HCT116 (cell line): ENCODE measurements around the gene CXCL8. TPM values are rescaled to one million over a fixed set of nuclear protein-coding genes. Genes with fewer than 3 reads are reported as not detected.

Source experiments
- ATAC-seq: fragments of 200-7000 bp; cut with Tn5 transposase; 2 replicates; pipeline ENCODE4 v1.9.1; 2020; ENCODE audit warnings: mild to moderate bottlenecking, moderate library complexity
- BruUV-seq: library from RNA; stranded (reverse); fragments of 400-500 nt; replicated peaks from 2 replicates; lab custom pipeline; 2021; lab: Mats Ljungman, UMichigan
- CTCF ChIA-PET: fragments of 300-600 bp; sonication (Branson Sonifier 250); formaldehyde crosslinking; loops from one replicate; lab custom pipeline; 2021; ENCODE audit warnings: antibody characterized with exemption; lab: Charles Lee
- POLR2A ChIA-PET: fragments of 300-600, 350-600 bp; sonication (Branson Sonifier 250); formaldehyde crosslinking; loops from one replicate; lab custom pipeline; 2021; ENCODE audit warnings: antibody characterized with exemption; lab: Charles Lee
- RAD21 ChIA-PET, 2 experiments: fragments of 300-600 bp; sonication (Branson Sonifier 250); formaldehyde crosslinking; loops; one replicate each; lab custom pipeline; 2023; ENCODE audit warnings: low total read pairs in 2 of 2; ENCODE audit not compliant: uncharacterized antibody in 2 of 2, unreplicated experiment in 2 of 2, low non-redundant PET in 1 of 2; lab: Charles Lee
- DNase-seq: peaks from one replicate; pipeline ENCODE4 v3.0.0-alpha.2; 2010; ENCODE audit warnings: low read depth, low spot score
- H2AFZ ChIP-seq: fragments of 200-600 bp; shearing (Covaris generic), sonication (generic); 2 replicates; pipeline ENCODE4 v1.6.1; 2017; ENCODE audit warnings: low read depth, mixed run types, mixed read lengths, antibody characterized with exemption, low read length; ENCODE audit not compliant: poor library complexity, severe bottlenecking
- H3K27ac ChIP-seq: 2 replicates; pipeline ENCODE4 v1.5.1; 2012; ENCODE audit warnings: low read depth, low read length
- H3K27me3 ChIP-seq: fragments of 200-600 bp; sonication (generic); 2 replicates; pipeline ENCODE4 v1.6.1; 2016; ENCODE audit warnings: mixed run types, low read length, mixed read lengths; ENCODE audit not compliant: insufficient read depth
- H3K36me3 ChIP-seq, 2 experiments: fragments of 200-500 bp in 1 of 2; fragments of 200-600 bp in 1 of 2; sonication (Bioruptor generic) in 1 of 2; sonication (generic) in 1 of 2; 2 replicates each; pipeline versions ENCODE4 v1.5.1 to v1.6.1; 2014 to 2016; ENCODE audit warnings: low read length in 2 of 2, inconsistent platforms in 1 of 2, mixed read lengths in 1 of 2, mixed run types in 1 of 2; ENCODE audit not compliant: insufficient read depth in 2 of 2, control insufficient read depth in 1 of 2
- H3K4me1 ChIP-seq, 2 experiments: fragments of 200-600 bp in 1 of 2; sonication (generic) in 1 of 2; 2 replicates each; pipeline versions ENCODE4 v1.5.1 to v1.6.1; 2012 to 2017; ENCODE audit warnings: low read length in 2 of 2, inconsistent platforms in 1 of 2, mild to moderate bottlenecking in 1 of 2, mixed read lengths in 1 of 2, mixed run types in 1 of 2, moderate library complexity in 1 of 2; ENCODE audit not compliant: insufficient read depth in 2 of 2, control insufficient read depth in 1 of 2
- H3K4me2 ChIP-seq: fragments of 200-600 bp; sonication (generic); 2 replicates; pipeline ENCODE4 v1.6.1; 2017; ENCODE audit warnings: mixed run types, low read length, mixed read lengths
- H3K4me3 ChIP-seq, 2 experiments: fragments of 200-600 bp in 1 of 2; sonication (generic) in 1 of 2; replicated peaks in 1 of 2; 2 replicates each; pipeline ENCODE4 v1.5.1; 2011 to 2016; ENCODE audit warnings: low read length in 2 of 2, control low read depth in 1 of 2, low read depth in 1 of 2, mild to moderate bottlenecking in 1 of 2, mixed read lengths in 1 of 2, mixed run types in 1 of 2
- H3K79me2 ChIP-seq: fragments of 200-600 bp; sonication (generic); 2 replicates; pipeline ENCODE4 v1.6.1; 2017; ENCODE audit warnings: mild to moderate bottlenecking, mixed run types, low read length, moderate library complexity, mixed read lengths; ENCODE audit not compliant: insufficient read depth
- H3K9ac ChIP-seq: fragments of 200-600 bp; sonication (generic); 2 replicates; pipeline ENCODE4 v1.6.1; 2016; ENCODE audit warnings: low read length, mixed read lengths
- H3K9me2 ChIP-seq: fragments of 200-600 bp; sonication (generic), shearing (Covaris generic); 2 replicates; pipeline ENCODE4 v1.6.1; 2017; ENCODE audit warnings: mixed run types, mild to moderate bottlenecking, moderate library complexity; ENCODE audit not compliant: insufficient read depth
- H3K9me3 ChIP-seq, 2 experiments: fragments of 200-500 bp in 1 of 2; fragments of 200-600 bp in 1 of 2; sonication (Bioruptor generic) in 1 of 2; sonication (generic) in 1 of 2; 2 replicates each; pipeline ENCODE4 v1.6.1; 2014 to 2017; ENCODE audit warnings: low read length in 2 of 2, mixed read lengths in 2 of 2, inconsistent platforms in 1 of 2, low read depth in 1 of 2, mild to moderate bottlenecking in 1 of 2, mixed run types in 1 of 2, moderate library complexity in 1 of 2; ENCODE audit not compliant: control insufficient read depth in 1 of 2, insufficient read depth in 1 of 2
- H4K20me1 ChIP-seq: fragments of 200-600 bp; sonication (generic), shearing (Covaris generic); 2 replicates; pipeline ENCODE4 v1.6.1; 2017; ENCODE audit warnings: mixed run types, mild to moderate bottlenecking, moderate library complexity; ENCODE audit not compliant: insufficient read depth
- CBX3 ChIP-seq: IDR thresholded peaks from 2 replicates; pipeline ENCODE4 v1.6.1; 2012; ENCODE audit warnings: low read depth
- ELF1 ChIP-seq: IDR thresholded peaks from 2 replicates; pipeline ENCODE4 v1.6.1; 2012; ENCODE audit warnings: low read depth, borderline replicate concordance
- EZH2 ChIP-seq: fragments of 200-600 bp; sonication (generic); IDR thresholded peaks from 2 replicates; pipeline ENCODE4 v1.6.1; 2017; ENCODE audit warnings: antibody characterized with exemption, mixed run types
- EZH2phosphoT487 ChIP-seq: fragments of 200-600 bp; IDR thresholded peaks from 2 replicates; pipeline ENCODE4 v1.6.1; 2018; ENCODE audit warnings: antibody characterized with exemption, borderline replicate concordance
- JUND ChIP-seq: IDR thresholded peaks from 2 replicates; pipeline ENCODE4 v1.6.1; 2012
- SP1 ChIP-seq: IDR thresholded peaks from 2 replicates; pipeline ENCODE4 v1.6.1; 2012; ENCODE audit warnings: low read depth
- TCF7L2 ChIP-seq: IDR thresholded peaks from 2 replicates; pipeline ENCODE4 v1.7.0; 2011; ENCODE audit warnings: borderline replicate concordance, inconsistent platforms; ENCODE audit not compliant: insufficient read depth, insufficient read length; ENCODE audit errors: extremely low read depth
- ZNF274 ChIP-seq: fragments of 200-500 bp; sonication (Bioruptor generic); IDR thresholded peaks from 2 replicates; pipeline ENCODE4 v1.6.1; 2014; ENCODE audit warnings: mild to moderate bottlenecking, low read depth, low read length, inconsistent platforms
- intact Hi-C: fragments of 100-400 bp; cut with micrococcal nuclease; formaldehyde crosslinking; loops from 2 replicates; pipeline ENCODE4 v1.10.0; 2022
- total RNA-seq: library from RNA; stranded (reverse); gene quantifications from one replicate; pipeline ENCODE4 v1.2.1, GENCODE V29; 2021; ENCODE audit not compliant: unreplicated experiment
- TF ChIP-seq, protein P1 (sequence below): IDR thresholded peaks from 2 replicates; pipeline ENCODE4 v1.6.1; 2012
- TF ChIP-seq, protein P2 (sequence below): IDR thresholded peaks from 2 replicates; pipeline ENCODE4 v1.6.1; 2012; ENCODE audit warnings: low read depth
- TF ChIP-seq, protein P3 (sequence below): IDR thresholded peaks from 2 replicates; pipeline ENCODE4 v1.6.1; 2011; ENCODE audit warnings: mild to moderate bottlenecking, low read length, moderate library complexity; ENCODE audit not compliant: insufficient replicate concordance; ENCODE audit errors: extremely low read depth

CXCL8 gene
- total RNA-seq, 1 experiment from 2014 or later, result 1.8 TPM

DNA sequence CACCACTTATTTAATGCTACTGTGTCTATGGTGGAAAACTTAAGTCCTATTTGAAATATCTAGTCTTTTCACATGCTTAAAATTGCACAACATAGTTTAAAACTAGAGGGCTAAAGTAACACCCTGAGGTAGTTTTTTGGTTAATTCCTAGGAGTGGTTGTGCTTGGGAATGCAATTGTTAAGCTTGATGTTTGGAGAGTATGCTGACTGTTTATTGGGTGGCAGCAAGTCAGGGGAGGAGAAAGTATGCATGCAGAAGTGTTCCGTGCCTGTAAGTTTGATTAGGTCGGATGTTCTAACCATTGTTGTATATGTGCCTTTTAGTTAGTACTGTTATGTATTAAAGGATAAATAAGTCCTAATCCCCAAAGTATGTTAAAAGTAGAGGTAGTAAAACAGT, 40.5 kb downstream of the CXCL8 start:
- Histone ChIP-seq H3K4me2 (no peak overlapping the region), H3K79me2 (no peaks in the 10 kb centered on the region), H4K20me1 (no peaks in the 10 kb centered on the region), H3K9me3 (no peaks in the 10 kb centered on the region), H3K9me2 (no peaks in the 10 kb centered on the region), H2AFZ (no peak overlapping the region), H3K27ac (no peak overlapping the region), H3K27me3 (no peaks in the 10 kb centered on the region), H3K4me3 (no peak overlapping the region), H3K9ac (no peak overlapping the region), H3K4me1 (no peaks in the 10 kb centered on the region), H3K36me3 (no peaks in the 10 kb centered on the region)
- TF ChIP-seq SP1 (no peak), TCF7L2 (no peak), JUND (no peak), ZNF274 (no peak), EZH2 (no peak), CBX3 (no peak), ELF1 (no peak), EZH2phosphoT487 (no peak)
- TF ChIP-seq, protein P1, sequence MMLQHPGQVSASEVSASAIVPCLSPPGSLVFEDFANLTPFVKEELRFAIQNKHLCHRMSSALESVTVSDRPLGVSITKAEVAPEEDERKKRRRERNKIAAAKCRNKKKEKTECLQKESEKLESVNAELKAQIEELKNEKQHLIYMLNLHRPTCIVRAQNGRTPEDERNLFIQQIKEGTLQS, result no peak
- TF ChIP-seq, protein P2, sequence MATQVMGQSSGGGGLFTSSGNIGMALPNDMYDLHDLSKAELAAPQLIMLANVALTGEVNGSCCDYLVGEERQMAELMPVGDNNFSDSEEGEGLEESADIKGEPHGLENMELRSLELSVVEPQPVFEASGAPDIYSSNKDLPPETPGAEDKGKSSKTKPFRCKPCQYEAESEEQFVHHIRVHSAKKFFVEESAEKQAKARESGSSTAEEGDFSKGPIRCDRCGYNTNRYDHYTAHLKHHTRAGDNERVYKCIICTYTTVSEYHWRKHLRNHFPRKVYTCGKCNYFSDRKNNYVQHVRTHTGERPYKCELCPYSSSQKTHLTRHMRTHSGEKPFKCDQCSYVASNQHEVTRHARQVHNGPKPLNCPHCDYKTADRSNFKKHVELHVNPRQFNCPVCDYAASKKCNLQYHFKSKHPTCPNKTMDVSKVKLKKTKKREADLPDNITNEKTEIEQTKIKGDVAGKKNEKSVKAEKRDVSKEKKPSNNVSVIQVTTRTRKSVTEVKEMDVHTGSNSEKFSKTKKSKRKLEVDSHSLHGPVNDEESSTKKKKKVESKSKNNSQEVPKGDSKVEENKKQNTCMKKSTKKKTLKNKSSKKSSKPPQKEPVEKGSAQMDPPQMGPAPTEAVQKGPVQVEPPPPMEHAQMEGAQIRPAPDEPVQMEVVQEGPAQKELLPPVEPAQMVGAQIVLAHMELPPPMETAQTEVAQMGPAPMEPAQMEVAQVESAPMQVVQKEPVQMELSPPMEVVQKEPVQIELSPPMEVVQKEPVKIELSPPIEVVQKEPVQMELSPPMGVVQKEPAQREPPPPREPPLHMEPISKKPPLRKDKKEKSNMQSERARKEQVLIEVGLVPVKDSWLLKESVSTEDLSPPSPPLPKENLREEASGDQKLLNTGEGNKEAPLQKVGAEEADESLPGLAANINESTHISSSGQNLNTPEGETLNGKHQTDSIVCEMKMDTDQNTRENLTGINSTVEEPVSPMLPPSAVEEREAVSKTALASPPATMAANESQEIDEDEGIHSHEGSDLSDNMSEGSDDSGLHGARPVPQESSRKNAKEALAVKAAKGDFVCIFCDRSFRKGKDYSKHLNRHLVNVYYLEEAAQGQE, result no peak
- TF ChIP-seq, protein P3, sequence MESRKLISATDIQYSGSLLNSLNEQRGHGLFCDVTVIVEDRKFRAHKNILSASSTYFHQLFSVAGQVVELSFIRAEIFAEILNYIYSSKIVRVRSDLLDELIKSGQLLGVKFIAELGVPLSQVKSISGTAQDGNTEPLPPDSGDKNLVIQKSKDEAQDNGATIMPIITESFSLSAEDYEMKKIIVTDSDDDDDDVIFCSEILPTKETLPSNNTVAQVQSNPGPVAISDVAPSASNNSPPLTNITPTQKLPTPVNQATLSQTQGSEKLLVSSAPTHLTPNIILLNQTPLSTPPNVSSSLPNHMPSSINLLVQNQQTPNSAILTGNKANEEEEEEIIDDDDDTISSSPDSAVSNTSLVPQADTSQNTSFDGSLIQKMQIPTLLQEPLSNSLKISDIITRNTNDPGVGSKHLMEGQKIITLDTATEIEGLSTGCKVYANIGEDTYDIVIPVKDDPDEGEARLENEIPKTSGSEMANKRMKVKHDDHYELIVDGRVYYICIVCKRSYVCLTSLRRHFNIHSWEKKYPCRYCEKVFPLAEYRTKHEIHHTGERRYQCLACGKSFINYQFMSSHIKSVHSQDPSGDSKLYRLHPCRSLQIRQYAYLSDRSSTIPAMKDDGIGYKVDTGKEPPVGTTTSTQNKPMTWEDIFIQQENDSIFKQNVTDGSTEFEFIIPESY, result no peak
- RAD21 ChIA-PET, result no interaction called here
- CTCF ChIA-PET, result no interaction called here
- POLR2A ChIA-PET, result no interaction called here
- ATAC-seq (no peak), DNase-seq (no peak)
- intact Hi-C loops, result no loop called here
- no TSS peak for BruUV-seq
